NCI-H146 treated with DMSO at 0.1 percent for 48 hours (cell line): ENCODE data around the gene RIMS1.
A peak's percentile ranks its signal among the peaks of the same experiment; 100 is the strongest.

ENCODE experiments used
- DNase-seq: peaks from one replicate; lab custom pipeline; 2025; ENCODE audit not compliant: unreplicated experiment; lab: John Stamatoyannopoulos, UW

Gene RIMS1

GRCh38 chr6:72410769-72411168 lies 524.4 kb downstream of the RIMS1 start:
- no peak for DNase-seq

- peak; percentile 24 for DNase-seq
These were observed 525.7 kb downstream of the RIMS1 start for GRCh38 chr6:72411872-72412708.

GRCh38 chr6:72412709-72413044 lies 526.3 kb downstream of the RIMS1 start:
- DNase-seq, result no peak

GRCh38 chr6:72413884-72414283 lies 527.5 kb downstream of the RIMS1 start:
- DNase-seq, result no peak

GRCh38 chr6:72414657-72415056 lies 528.3 kb downstream of the RIMS1 start:
- no peak for DNase-seq

- no peak for DNase-seq
These were observed 530.6 kb downstream of the RIMS1 start for GRCh38 chr6:72416744-72417465.

GRCh38 chr6:72417759-72418158 lies 531.4 kb downstream of the RIMS1 start:
- no peak for DNase-seq

- no peak for DNase-seq
These were observed 532.1 kb downstream of the RIMS1 start for GRCh38 chr6:72418495-72418894.

- DNase-seq, result no peak
These were observed 533.6 kb downstream of the RIMS1 start for GRCh38 chr6:72419966-72420365.

- no peak for DNase-seq
These were observed 534.1 kb downstream of the RIMS1 start for GRCh38 chr6:72420409-72420808.

GRCh38 chr6:72421387-72421786 lies 535.0 kb downstream of the RIMS1 start:
- no peak for DNase-seq

GRCh38 chr6:72422171-72422570 lies 535.8 kb downstream of the RIMS1 start:
- DNase-seq, result no peak

- DNase-seq, result no peak
These were observed 538.1 kb downstream of the RIMS1 start for GRCh38 chr6:72424476-72424875.

- no peak for DNase-seq
These were observed 538.8 kb downstream of the RIMS1 start for GRCh38 chr6:72425003-72425681.

- no peak for DNase-seq
These were observed 554.3 kb downstream of the RIMS1 start for GRCh38 chr6:72440611-72441010.

- DNase-seq, result no peak
These were observed 560.1 kb downstream of the RIMS1 start for GRCh38 chr6:72446430-72446829.
